Inferior parietal cortex (tissue), 1 donor: ENCODE measurements around the gene KATNAL1.

Experiments used
- DNase-seq: peaks from one replicate; pipeline ENCODE4 v3.0.0-alpha.2; 2016; ENCODE audit errors: extremely low spot score

Gene KATNAL1

GRCh38 chr13:30164146-30164545, 143.2 kb downstream of the KATNAL1 start:
- DNase-seq, result no peak

DNA sequence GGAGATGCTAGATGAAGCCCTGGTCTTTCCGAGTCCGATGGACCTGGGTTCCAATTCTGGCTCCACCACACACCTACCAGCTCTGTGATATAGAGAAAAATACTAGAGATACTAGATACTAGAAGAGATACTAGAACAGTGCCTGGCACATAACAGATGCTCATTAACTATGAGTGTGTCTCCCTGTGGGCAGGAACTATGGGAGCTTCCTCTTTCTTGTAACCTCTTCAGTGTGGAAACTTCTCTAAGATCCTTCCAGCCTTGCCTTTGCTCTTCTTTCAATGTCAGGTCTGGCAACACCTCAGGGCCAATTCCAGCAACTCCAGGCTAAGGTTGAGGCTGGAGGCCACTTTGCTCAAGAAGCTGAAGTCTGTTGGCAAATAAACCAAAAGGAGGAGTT, 143.9 kb downstream of the KATNAL1 start:
- no peak for DNase-seq

DNA sequence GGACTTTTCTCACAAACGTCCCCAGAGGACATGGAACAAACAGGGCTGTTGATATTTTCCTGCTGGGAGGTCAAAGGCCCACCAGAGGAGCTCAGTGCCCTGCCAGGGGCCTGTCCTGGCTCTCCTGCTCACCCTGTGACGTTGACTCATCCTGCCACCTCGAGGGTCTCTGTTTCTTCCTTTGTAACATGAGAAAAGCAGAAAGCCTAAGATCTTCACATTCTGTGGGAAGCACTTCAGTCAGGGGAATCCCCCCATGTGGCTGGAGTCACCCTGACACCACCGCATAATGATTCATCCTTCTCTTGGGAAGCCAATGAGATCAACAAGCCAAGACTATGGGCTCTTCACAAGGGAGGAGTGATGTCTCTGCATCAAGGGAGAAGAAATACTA, 147.9 kb downstream of the KATNAL1 start:
- no peak for DNase-seq

GRCh38 chr13:30158774-30159445, 148.4 kb downstream of the KATNAL1 start:
- DNase-seq, result no peak

DNA sequence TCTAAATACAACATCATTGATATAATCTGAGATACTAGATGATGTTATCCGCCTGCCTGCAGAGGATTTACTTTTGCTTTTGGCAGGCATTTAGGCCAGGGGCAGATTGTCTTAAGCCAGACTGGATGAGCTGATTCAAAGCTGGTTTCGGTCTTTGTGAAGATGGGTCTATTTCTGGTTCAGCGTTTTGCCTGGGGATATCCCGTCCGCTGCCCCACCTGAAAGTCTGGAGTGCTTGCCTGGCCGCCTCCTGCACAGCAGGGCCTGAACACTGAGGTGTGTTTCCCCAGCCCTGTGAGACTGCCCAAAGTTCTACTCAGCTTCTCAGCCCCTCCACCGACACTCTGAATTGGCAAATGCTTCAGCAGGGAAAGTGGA, 149.7 kb downstream of the KATNAL1 start:
- DNase-seq, result no peak

- DNase-seq, result no peak
Observed at GRCh38 chr13:30156826-30157615, 150.3 kb downstream of the KATNAL1 start.

DNA sequence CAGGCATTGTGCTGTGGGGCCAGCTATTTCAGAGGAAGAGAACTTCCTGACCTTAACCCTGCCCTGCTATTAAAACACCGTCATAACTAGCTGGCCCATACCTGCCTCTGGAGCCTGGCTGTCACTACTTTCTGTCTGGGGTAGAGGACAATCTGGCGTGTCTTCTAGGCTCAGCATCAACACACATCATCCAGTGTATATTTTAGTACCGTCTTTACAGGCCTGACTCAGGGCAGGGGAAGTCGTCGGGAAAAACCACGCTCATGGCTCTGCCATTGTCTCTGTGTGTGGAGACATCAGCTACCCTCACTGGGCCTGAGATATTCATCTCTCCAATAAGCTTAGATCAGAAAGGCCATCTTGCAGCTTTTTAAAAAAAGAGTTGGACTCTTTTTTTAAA, 151.1 kb downstream of the KATNAL1 start:
- DNase-seq, result no peak

DNA sequence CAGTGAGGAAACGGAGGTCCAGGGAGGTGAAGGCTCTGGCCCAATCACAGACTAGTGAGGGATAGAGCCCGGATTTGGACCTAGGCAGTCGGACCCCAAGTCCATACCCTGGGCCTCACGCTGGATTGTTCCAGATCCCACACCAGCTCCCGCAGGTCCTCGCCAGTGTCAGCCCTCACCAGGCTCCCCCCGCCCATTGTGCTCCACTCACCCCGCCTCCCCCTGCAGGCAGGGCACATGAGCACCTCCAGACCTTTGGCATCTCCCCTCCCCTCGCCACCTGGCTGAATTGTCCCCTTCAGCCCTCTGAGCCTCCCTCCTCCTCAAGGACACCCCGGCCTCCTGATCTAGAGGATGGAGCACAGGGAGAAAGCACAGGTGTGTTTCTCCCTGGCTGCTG, 152.4 kb downstream of the KATNAL1 start:
- no peak for DNase-seq

GRCh38 chr13:30154531-30154930, 152.8 kb downstream of the KATNAL1 start:
- DNase-seq, result no peak

DNA sequence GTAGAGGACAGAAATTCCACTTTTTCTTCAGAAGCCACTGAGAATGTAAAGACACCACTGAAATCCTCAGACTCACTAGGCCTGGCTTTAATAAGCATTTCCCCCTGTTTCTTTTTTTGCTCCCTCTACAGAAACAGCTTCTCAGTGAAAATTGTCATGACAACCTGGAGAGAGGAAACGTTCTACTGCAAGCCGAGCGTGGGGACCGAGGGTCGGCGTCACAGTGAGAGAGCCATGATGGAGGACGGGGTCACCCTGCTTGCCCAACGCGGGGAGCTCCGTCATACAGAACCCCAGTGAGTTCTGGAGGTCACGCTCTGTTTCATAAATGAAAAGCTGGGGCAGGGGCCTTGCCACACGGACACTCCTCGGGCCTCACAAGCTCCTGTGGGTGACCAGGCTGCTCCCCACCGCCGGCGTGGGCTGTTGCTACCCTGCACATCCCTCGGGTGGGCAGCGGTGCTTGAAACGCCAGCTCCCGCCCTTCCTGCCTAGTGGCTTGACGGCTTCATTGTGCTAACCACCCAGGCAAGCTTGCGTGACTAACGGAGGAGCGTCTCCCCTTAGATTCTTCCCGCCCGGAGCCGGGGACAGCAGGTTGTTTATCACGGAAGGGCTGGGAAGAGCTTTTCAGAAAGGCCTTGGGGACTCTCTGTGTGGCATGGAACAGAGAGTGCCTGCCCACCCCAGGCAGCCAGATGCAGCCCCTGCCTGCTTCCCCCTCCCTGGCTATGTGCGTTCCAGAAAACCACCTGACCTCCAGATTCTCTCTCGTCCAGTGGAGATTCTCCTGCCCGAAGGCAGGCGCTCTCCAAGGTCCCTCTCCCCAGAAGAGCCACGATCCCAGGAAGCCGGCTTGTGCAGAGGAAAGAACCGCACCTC, 153.6 kb downstream of the KATNAL1 start:
- DNase-seq, result peak; percentile 28
